KMS-11 (cell line): ENCODE data around the gene LGMN.

Experiments used
- H2AFZ ChIP-seq: fragments of 200-600 bp; sonication (generic); 2 replicates; pipeline ENCODE4 v1.6.1; 2016; ENCODE audit warnings: antibody characterized with exemption, mixed run types, low read depth
- H3K27ac ChIP-seq: fragments of 200-600 bp; sonication (generic); 2 replicates; pipeline ENCODE4 v1.6.1; 2016; ENCODE audit warnings: mild to moderate bottlenecking, mixed run types
- H3K27me3 ChIP-seq: fragments of 200-600 bp; sonication (generic); 2 replicates; pipeline ENCODE4 v1.6.1; 2017; ENCODE audit warnings: mild to moderate bottlenecking, low read depth, mixed run types, moderate library complexity; ENCODE audit not compliant: insufficient read depth
- H3K36me3 ChIP-seq: fragments of 200-600 bp; sonication (generic); 2 replicates; pipeline ENCODE4 v1.6.1; 2017; ENCODE audit warnings: mild to moderate bottlenecking, mixed run types; ENCODE audit not compliant: insufficient read depth
- H3K4me1 ChIP-seq: fragments of 200-600 bp; sonication (generic); 2 replicates; pipeline ENCODE4 v1.6.1; 2016; ENCODE audit warnings: mild to moderate bottlenecking, low read depth, mixed run types; ENCODE audit not compliant: poor library complexity, severe bottlenecking
- H3K4me2 ChIP-seq: fragments of 200-600 bp; sonication (generic); 2 replicates; pipeline ENCODE4 v1.7.0; 2016; ENCODE audit warnings: mild to moderate bottlenecking, mixed run types
- H3K4me3 ChIP-seq: fragments of 200-600 bp; sonication (generic); IDR thresholded peaks from 2 replicates; pipeline ENCODE4 v1.6.1; 2017; ENCODE audit warnings: low read depth, low read length, mixed read lengths; ENCODE audit not compliant: insufficient read depth
- H3K79me2 ChIP-seq: fragments of 200-600 bp; sonication (generic); 2 replicates; pipeline ENCODE4 v1.6.1; 2016; ENCODE audit warnings: low read depth, mixed run types; ENCODE audit not compliant: insufficient read depth
- H3K9ac ChIP-seq: fragments of 200-600 bp; sonication (generic); 2 replicates; pipeline ENCODE4 v1.6.1; 2016; ENCODE audit warnings: mild to moderate bottlenecking, mixed run types
- H4K20me1 ChIP-seq: fragments of 200-600 bp; sonication (generic); 2 replicates; pipeline ENCODE4 v1.6.1; 2016; ENCODE audit warnings: mild to moderate bottlenecking, mixed run types; ENCODE audit not compliant: insufficient read depth
- TF ChIP-seq, protein P1 (sequence below): fragments of 200-600 bp; sonication (generic); conservative IDR thresholded peaks from 2 replicates; pipeline ENCODE4 v1.6.1; 2017; ENCODE audit warnings: low read depth, mild to moderate bottlenecking, antibody characterized with exemption, low read length, moderate library complexity, mixed read lengths

The LGMN gene

DNA sequence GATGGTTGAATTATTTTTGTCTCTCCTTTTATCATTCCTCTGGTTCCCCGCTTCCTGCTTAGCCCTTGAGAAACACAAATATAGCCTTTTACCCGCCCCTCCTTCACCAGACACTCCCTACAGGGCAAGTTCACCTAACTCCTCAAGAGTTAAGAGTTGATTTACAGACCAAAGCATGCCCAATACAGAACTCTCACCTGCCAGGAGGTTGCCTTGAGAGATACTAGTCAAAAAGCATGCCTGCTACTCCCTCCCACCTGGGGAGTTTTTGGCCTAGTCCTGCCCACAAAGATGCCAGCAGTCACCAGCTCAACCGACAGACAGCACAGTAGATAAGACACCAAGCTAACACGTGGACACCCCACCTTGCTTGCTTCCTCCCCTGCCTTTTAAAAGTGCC lies 11.2 kb downstream of the LGMN start:
- Histone ChIP-seq H3K27me3 (no peaks in the 10 kb centered on the region), H3K4me3 (no peak overlapping the region), H3K9ac (no peak overlapping the region), H4K20me1 (no peaks in the 10 kb centered on the region), H2AFZ (no peak overlapping the region), H3K4me1 (peaks cover 35% of the 10 kb centered on the region), H3K4me2 (peak overlapping the region; percentile 73; the same call in 1 of the 2 replicates), H3K27ac (peak overlapping the region; percentile 45), H3K79me2 (no peaks in the 10 kb centered on the region; the same call in 1 of the 2 replicates), H3K36me3 (no peaks in the 10 kb centered on the region)
- TF ChIP-seq, protein P1, sequence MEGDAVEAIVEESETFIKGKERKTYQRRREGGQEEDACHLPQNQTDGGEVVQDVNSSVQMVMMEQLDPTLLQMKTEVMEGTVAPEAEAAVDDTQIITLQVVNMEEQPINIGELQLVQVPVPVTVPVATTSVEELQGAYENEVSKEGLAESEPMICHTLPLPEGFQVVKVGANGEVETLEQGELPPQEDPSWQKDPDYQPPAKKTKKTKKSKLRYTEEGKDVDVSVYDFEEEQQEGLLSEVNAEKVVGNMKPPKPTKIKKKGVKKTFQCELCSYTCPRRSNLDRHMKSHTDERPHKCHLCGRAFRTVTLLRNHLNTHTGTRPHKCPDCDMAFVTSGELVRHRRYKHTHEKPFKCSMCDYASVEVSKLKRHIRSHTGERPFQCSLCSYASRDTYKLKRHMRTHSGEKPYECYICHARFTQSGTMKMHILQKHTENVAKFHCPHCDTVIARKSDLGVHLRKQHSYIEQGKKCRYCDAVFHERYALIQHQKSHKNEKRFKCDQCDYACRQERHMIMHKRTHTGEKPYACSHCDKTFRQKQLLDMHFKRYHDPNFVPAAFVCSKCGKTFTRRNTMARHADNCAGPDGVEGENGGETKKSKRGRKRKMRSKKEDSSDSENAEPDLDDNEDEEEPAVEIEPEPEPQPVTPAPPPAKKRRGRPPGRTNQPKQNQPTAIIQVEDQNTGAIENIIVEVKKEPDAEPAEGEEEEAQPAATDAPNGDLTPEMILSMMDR, result no peak

DNA sequence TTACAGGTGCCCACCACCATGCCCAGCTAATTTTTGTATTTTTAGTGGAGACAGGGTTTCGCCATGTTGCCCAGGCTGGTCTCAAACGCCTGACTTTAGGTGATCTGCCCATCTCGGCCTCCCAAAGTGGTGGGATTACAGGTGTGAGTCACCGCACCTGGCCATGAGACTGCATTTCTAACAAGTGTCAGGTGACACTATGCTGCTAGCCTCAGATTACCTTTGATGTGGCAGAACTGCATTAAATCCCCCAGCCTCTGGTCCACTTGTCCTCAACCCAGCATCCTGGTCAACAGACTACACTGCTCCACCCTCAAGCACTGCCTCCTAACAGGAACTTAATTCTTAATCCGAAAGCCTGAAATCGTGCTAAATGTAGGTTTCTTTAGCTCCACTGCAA lies 13.1 kb downstream of the LGMN start:
- TF ChIP-seq, protein P1, result no peak
- Histone ChIP-seq H3K36me3 (no peaks in the 10 kb centered on the region), H3K4me2 (no peak overlapping the region; the same call in 1 of the 2 replicates), H3K4me1 (peaks cover 49% of the 10 kb centered on the region), H4K20me1 (no peaks in the 10 kb centered on the region), H3K4me3 (no peak overlapping the region), H3K27me3 (no peaks in the 10 kb centered on the region), H3K79me2 (no peaks in the 10 kb centered on the region; the same call in 1 of the 2 replicates), H2AFZ (no peak overlapping the region), H3K27ac (no peak overlapping the region), H3K9ac (no peak overlapping the region)

DNA sequence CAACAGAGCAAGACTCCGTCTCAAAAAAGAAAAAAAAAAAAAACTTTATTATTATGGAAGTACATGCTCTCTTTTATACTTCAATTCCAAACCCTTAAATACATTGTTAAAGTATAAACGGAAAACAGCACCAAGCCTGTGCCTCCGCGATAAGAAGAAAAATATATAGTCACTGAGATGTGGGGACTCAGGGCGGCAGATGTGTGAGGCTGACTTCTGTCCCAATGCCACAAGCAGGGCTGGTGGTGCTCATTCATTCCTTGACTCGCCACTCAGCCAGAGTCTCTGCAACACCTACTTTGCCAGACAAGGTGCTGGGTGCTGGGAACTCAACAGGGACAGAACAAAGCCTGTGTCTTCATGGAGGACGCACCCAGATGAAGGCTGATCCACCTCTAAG lies 13.8 kb downstream of the LGMN start:
- no peak overlapping the region for H3K4me2 ChIP-seq
- H3K27ac ChIP-seq, result no peak overlapping the region
- H2AFZ ChIP-seq, result no peak overlapping the region
- no peaks in the 10 kb centered on the region; the same call in 1 of the 2 replicates for H3K79me2 ChIP-seq
- H3K36me3 ChIP-seq, result no peaks in the 10 kb centered on the region
- peaks cover 55% of the 10 kb centered on the region for H3K4me1 ChIP-seq
- H3K4me3 ChIP-seq, result no peak overlapping the region
- H4K20me1 ChIP-seq, result no peaks in the 10 kb centered on the region
- TF ChIP-seq, protein P1, result no peak
- no peak overlapping the region for H3K9ac ChIP-seq
- H3K27me3 ChIP-seq, result no peaks in the 10 kb centered on the region

DNA sequence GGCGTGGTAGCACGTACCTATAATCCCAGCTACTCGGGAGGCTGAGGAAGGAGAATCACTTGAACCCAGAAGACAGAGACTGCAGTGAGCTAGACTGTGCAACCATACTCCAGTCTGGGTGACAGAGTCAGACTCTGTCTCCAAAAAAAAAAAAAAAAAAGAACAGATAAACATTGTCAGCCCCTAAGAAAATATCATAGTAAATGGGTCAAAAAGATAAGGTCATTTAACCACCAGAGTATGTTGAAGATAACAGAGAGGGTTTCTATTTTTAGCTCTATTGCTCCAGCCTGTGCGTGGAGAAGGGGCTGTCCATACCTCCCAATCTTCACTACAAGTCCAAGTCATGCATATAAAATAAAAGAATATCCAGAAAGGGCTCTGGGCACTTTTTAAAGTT lies 15.4 kb downstream of the LGMN start:
- Histone ChIP-seq H3K4me3 (no peak overlapping the region), H3K9ac (no peak overlapping the region), H3K4me2 (no peak overlapping the region), H2AFZ (no peak overlapping the region), H3K27ac (no peak overlapping the region), H3K4me1 (peaks cover 66% of the 10 kb centered on the region), H3K27me3 (no peaks in the 10 kb centered on the region), H3K79me2 (no peaks in the 10 kb centered on the region; the same call in 1 of the 2 replicates), H4K20me1 (no peaks in the 10 kb centered on the region), H3K36me3 (no peaks in the 10 kb centered on the region)
- TF ChIP-seq, protein P1, result no peak
